B cell (primary cell): ENCODE data around the gene AFAP1L1. TPM values are rescaled to one million over a fixed set of nuclear protein-coding genes. Genes with fewer than 3 reads are reported as not detected.

Experiments used
- ATAC-seq: fragments of 200-7000 bp; cut with Tn5 transposase; one replicate; pipeline ENCODE4 v1.10.0; 2021; ENCODE audit warnings: low read depth, mild to moderate bottlenecking, moderate number of reproducible peaks, moderate library complexity
- CTCF ChIA-PET: fragments of 350-600 bp; sonication (Branson Sonifier 250); formaldehyde crosslinking; loops from one replicate; lab custom pipeline; 2021; ENCODE audit warnings: antibody characterized with exemption, inconsistent platforms; lab: Charles Lee
- POLR2A ChIA-PET: fragments of 350-600 bp; sonication (Branson Sonifier 250); formaldehyde crosslinking; loops from one replicate; lab custom pipeline; 2021; ENCODE audit warnings: antibody characterized with exemption; lab: Charles Lee
- DNase-seq: peaks from one replicate; pipeline ENCODE4 v3.0.0; 2013
- H2AFZ ChIP-seq: 2 replicates; pipeline ENCODE4 v1.6.1; 2012; ENCODE audit warnings: mild to moderate bottlenecking, low read depth, low read length; ENCODE audit not compliant: insufficient read depth, poor library complexity, severe bottlenecking
- H3K27ac ChIP-seq, 2 donors: 1 replicate in 1 of 2; 2 replicates in 1 of 2; pipeline ENCODE4 v1.5.1; 2012 to 2013; ENCODE audit warnings: low read length in 2 of 2, mild to moderate bottlenecking in 2 of 2, moderate library complexity in 1 of 2
- H3K27me3 ChIP-seq, 4 experiments: fragments of 200-600 bp in 1 of 4; sonication (generic) in 1 of 4; replicated peaks in 1 of 4; 1 replicate in 2 of 4; 2 replicates in 2 of 4; pipeline versions ENCODE4 v1.6.1 to v1.7.0; 2013 to 2016; ENCODE audit warnings: low read length in 3 of 4, mild to moderate bottlenecking in 2 of 4, mixed read lengths in 1 of 4, moderate library complexity in 1 of 4; ENCODE audit not compliant: insufficient read depth in 4 of 4, control insufficient read depth in 3 of 4; ENCODE audit errors: control extremely low read depth in 1 of 4
- H3K36me3 ChIP-seq, 2 experiments: replicated peaks in 1 of 2; 1 replicate in 1 of 2; 2 replicates in 1 of 2; pipeline versions ENCODE4 v1.6.1 to v1.7.1; 2013; ENCODE audit warnings: low read length in 1 of 2; ENCODE audit not compliant: insufficient read depth in 2 of 2, control insufficient read depth in 1 of 2; ENCODE audit errors: control extremely low read depth in 1 of 2, extremely low read depth in 1 of 2
- H3K4me1 ChIP-seq, 2 donors: fragments of 200-600 bp in 1 of 2; sonication (generic) in 1 of 2; 1 replicate in 1 of 2; 2 replicates in 1 of 2; pipeline versions ENCODE4 v1.5.1 to v1.6.1; 2013 to 2017; ENCODE audit warnings: low read length in 2 of 2; ENCODE audit not compliant: control insufficient read depth in 2 of 2, insufficient read depth in 2 of 2
- H3K4me2 ChIP-seq: replicated peaks from 2 replicates; pipeline ENCODE3; 2012; ENCODE audit warnings: mild to moderate bottlenecking, low read depth, low read length; ENCODE audit not compliant: poor library complexity, severe bottlenecking
- H3K4me3 ChIP-seq, 5 experiments: fragments of 200-600 bp in 1 of 5; sonication (generic) in 1 of 5; 1 replicate in 3 of 5; 2 replicates in 2 of 5; pipeline versions ENCODE4 v1.5.1 to v1.7.0; 2011 to 2016; ENCODE audit warnings: low read length in 4 of 5, mild to moderate bottlenecking in 4 of 5, low read depth in 2 of 5, control low read depth in 1 of 5, moderate library complexity in 1 of 5; ENCODE audit not compliant: insufficient read depth in 1 of 5; ENCODE audit errors: control extremely low read depth in 1 of 5, extremely low read depth in 1 of 5
- H3K79me2 ChIP-seq: fragments of 200-600 bp; sonication (generic); one replicate; pipeline ENCODE4 v1.6.0; 2016; ENCODE audit warnings: low read length; ENCODE audit not compliant: control insufficient read depth, insufficient read depth
- H3K9ac ChIP-seq: fragments of 200-600 bp; sonication (generic); 2 replicates; pipeline ENCODE4 v1.6.1; 2017; ENCODE audit warnings: mild to moderate bottlenecking, low read length, moderate library complexity
- H3K9me3 ChIP-seq, 3 donors: one replicate each; pipeline versions ENCODE4 v1.6.1 to v1.7.1; 2013; ENCODE audit warnings: low read length in 2 of 3; ENCODE audit not compliant: control insufficient read depth in 2 of 3, insufficient read depth in 1 of 3; ENCODE audit errors: control extremely low read depth in 1 of 3
- H4K20me1 ChIP-seq: 2 replicates; pipeline ENCODE4 v1.6.0; 2012; ENCODE audit warnings: mild to moderate bottlenecking, low read length; ENCODE audit not compliant: insufficient read depth, control insufficient read depth, poor library complexity, severe bottlenecking
- H3K27ac Mint-ChIP-seq: one replicate; pipeline ENCODE4 v1.8.0; 2021; ENCODE audit warnings: mixed read lengths
- H3K27me3 Mint-ChIP-seq: one replicate; pipeline ENCODE4 v1.8.0; 2021; ENCODE audit warnings: mixed read lengths
- H3K4me1 Mint-ChIP-seq: one replicate; pipeline ENCODE4 v1.8.0; 2021; ENCODE audit warnings: mixed read lengths
- H3K4me3 Mint-ChIP-seq: one replicate; pipeline ENCODE4 v1.8.0; 2021; ENCODE audit warnings: mixed read lengths
- H3K9me3 Mint-ChIP-seq: one replicate; pipeline ENCODE4 v1.8.0; 2022; ENCODE audit warnings: mixed read lengths; ENCODE audit not compliant: insufficient read depth
- CTCF ChIP-seq: fragments of 200-600 bp; IDR thresholded peaks from one replicate; pipeline ENCODE4 v1.8.0; 2022; ENCODE audit warnings: antibody characterized with exemption, mild to moderate bottlenecking
- EZH2 ChIP-seq: IDR thresholded peaks from 2 replicates; pipeline ENCODE4 v1.6.1; 2012; ENCODE audit warnings: borderline replicate concordance, low read depth, mild to moderate bottlenecking, moderate library complexity, low read length; ENCODE audit not compliant: insufficient read depth, poor library complexity, severe bottlenecking
- WGBS: methylation state at CpG from one replicate; pipeline ENCODE4 v1.1.5; 2013; ENCODE audit warnings: missing lambda C conversion rate; ENCODE audit not compliant: insufficient coverage; 5-methylcytosine and 5-hydroxymethylcytosine counted together
- intact Hi-C: fragments of 100-400 bp; cut with micrococcal nuclease; formaldehyde crosslinking; loops from one replicate; pipeline ENCODE4 v1.10.0; 2022
- polyA plus RNA-seq: library from polyadenylated mRNA; depleted of rRNA; stranded (reverse); fragments of >200 nt; gene quantifications from 2 replicates; pipeline ENCODE4 v1.2.3, GENCODE V29; 2012
- total RNA-seq, 2 donors: library from RNA; stranded (reverse); fragments of 120-200 nt in 1 of 2; gene quantifications; 1 replicate in 1 of 2; 2 replicates in 1 of 2; pipeline versions ENCODE4 v1.2.3 to v1.2.4, GENCODE V29; 2013 to 2022

AFAP1L1 gene
- total and polyA plus RNA-seq, 2 donors (not counting 1 experiment from before 2014, with no cell fraction given), result not detected

- H3K27ac ChIP-seq, result no peak overlapping the region
- 14% methylated on average over 9 of the region's 11 CpGs for WGBS
- peaks cover 0 to 25% (median 1%) of the 10 kb centered on the region in 4 experiments for H3K27me3 ChIP-seq
- no peak overlapping the region for H2AFZ ChIP-seq
- H3K36me3 ChIP-seq, result no peaks in the 10 kb centered on the region
- no peak overlapping the region for H3K27ac Mint-ChIP-seq
- H3K27me3 Mint-ChIP-seq, result peaks cover 28% of the 10 kb centered on the region
- no peak overlapping the region for H3K4me3 ChIP-seq
- H3K9me3 ChIP-seq, result no peaks in the 10 kb centered on the region
- ATAC-seq (no peak), DNase-seq (no peak)
- no peak overlapping the region for H3K4me3 Mint-ChIP-seq
- peaks cover 10% of the 10 kb centered on the region for H3K4me1 Mint-ChIP-seq
- no peaks in the 10 kb centered on the region for H3K79me2 ChIP-seq
- peaks cover 9 to 10% of the 10 kb centered on the region in 2 donors for H3K4me1 ChIP-seq
- no peaks in the 10 kb centered on the region for H3K9me3 Mint-ChIP-seq
- H4K20me1 ChIP-seq, result no peaks in the 10 kb centered on the region
- ChIA-PET CTCF (no interaction called here), POLR2A (no interaction called here)
- intact Hi-C loops, result no loop called here
- TF ChIP-seq EZH2 (no peak), CTCF (no peak)
- no peak overlapping the region for H3K4me2 ChIP-seq
- H3K9ac ChIP-seq, result no peak overlapping the region
Observed at GRCh38 chr5:149298842-149299404, 27.3 kb downstream of the AFAP1L1 start.

DNA sequence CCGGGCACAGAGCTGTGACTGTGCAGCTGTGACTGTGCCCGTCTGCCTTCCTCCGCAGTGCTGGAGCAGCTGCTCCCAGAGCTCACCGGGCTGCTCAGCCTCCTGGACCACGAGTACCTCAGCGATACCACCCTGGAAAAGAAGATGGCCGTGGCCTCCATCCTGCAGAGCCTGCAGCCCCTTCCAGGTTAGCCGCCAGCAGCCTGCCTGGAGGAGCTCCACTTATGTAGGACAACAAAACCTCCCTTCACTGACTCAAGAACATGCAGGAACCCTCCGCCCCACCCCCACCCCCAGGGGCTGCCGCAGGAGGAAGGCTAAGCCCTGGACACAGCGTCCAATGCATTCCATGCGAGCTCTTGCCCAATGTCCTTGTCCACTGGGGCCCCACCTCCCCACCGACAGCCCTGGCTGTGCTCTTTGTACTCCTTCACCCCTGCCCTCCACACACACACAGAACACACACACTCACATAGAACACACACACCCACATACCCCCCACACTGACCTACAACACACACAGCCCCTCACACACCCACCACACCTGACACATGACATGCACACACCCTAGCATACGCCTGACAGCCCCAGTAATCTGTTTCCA is 27.9 kb downstream of the AFAP1L1 start:
- no peaks in the 10 kb centered on the region for H3K36me3 ChIP-seq
- H3K79me2 ChIP-seq, result no peaks in the 10 kb centered on the region
- H3K27ac ChIP-seq, result no peak overlapping the region
- Mint-ChIP-seq H3K4me1 (peaks cover 10% of the 10 kb centered on the region), H3K27ac (no peak overlapping the region), H3K27me3 (peaks cover 28% of the 10 kb centered on the region), H3K9me3 (no peaks in the 10 kb centered on the region), H3K4me3 (no peak overlapping the region)
- H3K4me2 ChIP-seq, result no peak overlapping the region
- ChIA-PET CTCF (no interaction called here), POLR2A (no interaction called here)
- WGBS, result 19% methylated on average over 11 of the region's 14 CpGs
- H3K9ac ChIP-seq, result no peak overlapping the region
- H2AFZ ChIP-seq, result no peak overlapping the region
- intact Hi-C loops, result no loop called here
- H3K27me3 ChIP-seq, result peaks cover 0 to 25% (median 1%) of the 10 kb centered on the region in 4 experiments
- ATAC-seq (no peak), DNase-seq (no peak)
- no peak overlapping the region for H3K4me3 ChIP-seq
- no peak for TF ChIP-seq EZH2
- no peak for TF ChIP-seq CTCF
- H3K9me3 ChIP-seq, result no peaks in the 10 kb centered on the region
- no peaks in the 10 kb centered on the region for H4K20me1 ChIP-seq
- H3K4me1 ChIP-seq, result peaks cover 9 to 10% of the 10 kb centered on the region in 2 donors
